Activated T-helper 17 cell treated with anti-CD3 and anti-CD28 coated beads, Interleukin-2, amount 50 U/mL, for 72 hours (primary cell): Measurements from ENCODE around the gene PMIS2. TPM values are rescaled to one million over a fixed set of nuclear protein-coding genes. Genes with fewer than 3 reads are reported as not detected.

Experiments used
- ATAC-seq: fragments of 150-1000 bp; cut with Tn5 transposase; replicated peaks from 2 replicates; pipeline ENCODE4 v1.10.0; 2021; ENCODE audit warnings: mild to moderate bottlenecking, moderate library complexity
- H3K27ac Mint-ChIP-seq: one replicate; pipeline ENCODE4 v1.8.0; 2022; ENCODE audit warnings: mixed read lengths
- H3K27me3 Mint-ChIP-seq: one replicate; pipeline ENCODE4 v1.8.0; 2022; ENCODE audit warnings: mixed read lengths
- H3K36me3 Mint-ChIP-seq: one replicate; pipeline ENCODE4 v1.8.0; 2022; ENCODE audit warnings: low read depth, mild to moderate bottlenecking, mixed read lengths
- H3K4me1 Mint-ChIP-seq: one replicate; pipeline ENCODE4 v1.8.0; 2022; ENCODE audit warnings: mixed read lengths
- H3K4me3 Mint-ChIP-seq: one replicate; pipeline ENCODE4 v1.8.0; 2022; ENCODE audit warnings: mild to moderate bottlenecking, mixed read lengths
- H3K9me3 Mint-ChIP-seq: one replicate; pipeline ENCODE4 v1.8.0; 2022; ENCODE audit warnings: mixed read lengths
- total RNA-seq, 2 donors: library from RNA; stranded (reverse); gene quantifications; one replicate each; pipeline ENCODE4 v1.2.3, GENCODE V29; 2022

PMIS2 gene
- total RNA-seq, result not detected

- H3K9me3 Mint-ChIP-seq, result no peaks in the 10 kb centered on the region
- H3K4me3 Mint-ChIP-seq, result no peak within 1 kb of the TSS
- H3K4me1 Mint-ChIP-seq, result no peaks in the 10 kb centered on the region
- no peaks in the 10 kb centered on the region for H3K36me3 Mint-ChIP-seq
- no peak within 1 kb of the TSS for H3K27ac Mint-ChIP-seq
- ATAC-seq, result peak; percentile 55
- H3K27me3 Mint-ChIP-seq, result peaks cover 16% of the 10 kb centered on the region
These were observed at the start of gene PMIS2 for GRCh38 chr19:35585848-35586247. PMIS2 (plus strand) TSS chr19:35586173; CDS start chr19:35586260, 87 bp downstream.

- H3K4me3 Mint-ChIP-seq, result no peak overlapping the region
- H3K9me3 Mint-ChIP-seq, result no peaks in the 10 kb centered on the region
- H3K27me3 Mint-ChIP-seq, result no peaks in the 10 kb centered on the region
- H3K27ac Mint-ChIP-seq, result no peak overlapping the region
- H3K36me3 Mint-ChIP-seq, result peaks cover 9% of the 10 kb centered on the region
- no peak for ATAC-seq
- no peaks in the 10 kb centered on the region for H3K4me1 Mint-ChIP-seq
These were observed 46.7 kb upstream of the PMIS2 start for GRCh38 chr19:35539314-35539713.

GRCh38 chr19:35539850-35540249 lies 46.1 kb upstream of the PMIS2 start:
- H3K36me3 Mint-ChIP-seq, result peaks cover 9% of the 10 kb centered on the region
- H3K4me3 Mint-ChIP-seq, result no peak overlapping the region
- H3K27ac Mint-ChIP-seq, result no peak overlapping the region
- ATAC-seq, result no peak
- H3K9me3 Mint-ChIP-seq, result no peaks in the 10 kb centered on the region
- H3K27me3 Mint-ChIP-seq, result no peaks in the 10 kb centered on the region
- no peaks in the 10 kb centered on the region for H3K4me1 Mint-ChIP-seq

- Mint-ChIP-seq H3K9me3 (no peaks in the 10 kb centered on the region), H3K27me3 (no peaks in the 10 kb centered on the region), H3K36me3 (peaks cover 9% of the 10 kb centered on the region), H3K4me1 (no peaks in the 10 kb centered on the region), H3K27ac (no peak overlapping the region), H3K4me3 (no peak overlapping the region)
- no peak for ATAC-seq
These were observed 45.5 kb upstream of the PMIS2 start for GRCh38 chr19:35540356-35540927.

GRCh38 chr19:35542209-35542608 lies 43.8 kb upstream of the PMIS2 start:
- Mint-ChIP-seq H3K9me3 (no peaks in the 10 kb centered on the region), H3K4me3 (no peak overlapping the region), H3K27ac (no peak overlapping the region), H3K36me3 (peaks cover 26% of the 10 kb centered on the region), H3K27me3 (no peaks in the 10 kb centered on the region), H3K4me1 (no peaks in the 10 kb centered on the region)
- ATAC-seq, result no peak

GRCh38 chr19:35543280-35544109 lies 42.5 kb upstream of the PMIS2 start:
- Mint-ChIP-seq H3K4me1 (peaks cover 3% of the 10 kb centered on the region), H3K27me3 (no peaks in the 10 kb centered on the region), H3K36me3 (peaks cover 37% of the 10 kb centered on the region), H3K9me3 (no peaks in the 10 kb centered on the region), H3K4me3 (no peak overlapping the region), H3K27ac (no peak overlapping the region)
- no peak for ATAC-seq

GRCh38 chr19:35544110-35544802 lies 41.7 kb upstream of the PMIS2 start:
- peak overlapping the region; percentile 84 for H3K27ac Mint-ChIP-seq
- H3K27me3 Mint-ChIP-seq, result no peaks in the 10 kb centered on the region
- peak overlapping the region; percentile 85 for H3K4me3 Mint-ChIP-seq
- H3K9me3 Mint-ChIP-seq, result no peaks in the 10 kb centered on the region
- H3K4me1 Mint-ChIP-seq, result peaks cover 10% of the 10 kb centered on the region
- ATAC-seq, result no peak
- H3K36me3 Mint-ChIP-seq, result peaks cover 43% of the 10 kb centered on the region

- peaks cover 13% of the 10 kb centered on the region for H3K4me1 Mint-ChIP-seq
- H3K36me3 Mint-ChIP-seq, result peaks cover 45% of the 10 kb centered on the region
- H3K4me3 Mint-ChIP-seq, result peak within 1 kb of the TSS; percentile 85
- H3K9me3 Mint-ChIP-seq, result no peaks in the 10 kb centered on the region
- H3K27ac Mint-ChIP-seq, result peak within 1 kb of the TSS; percentile 89
- H3K27me3 Mint-ChIP-seq, result no peaks in the 10 kb centered on the region
- ATAC-seq, result peak; percentile 69
These were observed 40.7 kb upstream of the PMIS2 start, which contains the start of gene TMEM147 for GRCh38 chr19:35545001-35545854. TMEM147 (plus strand) TSS chr19:35545626; CDS start chr19:35545740, 114 bp downstream.

GRCh38 chr19:35545855-35546381 lies 40.1 kb upstream of the PMIS2 start:
- peaks cover 45% of the 10 kb centered on the region for H3K36me3 Mint-ChIP-seq
- peaks cover 13% of the 10 kb centered on the region for H3K4me1 Mint-ChIP-seq
- peak; percentile 87 for ATAC-seq
- peak overlapping the region; percentile 85 for H3K4me3 Mint-ChIP-seq
- peak overlapping the region; percentile 89 for H3K27ac Mint-ChIP-seq
- no peaks in the 10 kb centered on the region for H3K9me3 Mint-ChIP-seq
- H3K27me3 Mint-ChIP-seq, result no peaks in the 10 kb centered on the region

GRCh38 chr19:35546532-35546931 lies 39.4 kb upstream of the PMIS2 start:
- Mint-ChIP-seq H3K4me1 (peaks cover 13% of the 10 kb centered on the region), H3K36me3 (peaks cover 46% of the 10 kb centered on the region), H3K27ac (peak overlapping the region; percentile 89), H3K9me3 (no peaks in the 10 kb centered on the region), H3K27me3 (no peaks in the 10 kb centered on the region), H3K4me3 (peak overlapping the region; percentile 85)
- ATAC-seq, result peak; percentile 0

- Mint-ChIP-seq H3K9me3 (no peaks in the 10 kb centered on the region), H3K4me3 (no peak overlapping the region), H3K27ac (peak overlapping the region; percentile 63), H3K36me3 (peaks cover 46% of the 10 kb centered on the region), H3K4me1 (peaks cover 13% of the 10 kb centered on the region), H3K27me3 (no peaks in the 10 kb centered on the region)
- ATAC-seq, result no peak
These were observed 36.7 kb upstream of the PMIS2 start for GRCh38 chr19:35549174-35549788.

- Mint-ChIP-seq H3K4me3 (no peak overlapping the region), H3K36me3 (peaks cover 46% of the 10 kb centered on the region), H3K4me1 (peaks cover 13% of the 10 kb centered on the region), H3K27ac (no peak overlapping the region), H3K27me3 (no peaks in the 10 kb centered on the region), H3K9me3 (no peaks in the 10 kb centered on the region)
- ATAC-seq, result no peak
These were observed 36.0 kb upstream of the PMIS2 start for GRCh38 chr19:35549879-35550523.
